IMR-90 (cell line): ENCODE measurements around the gene SLC22A12. TPM values are rescaled to one million over a fixed set of nuclear protein-coding genes. Genes with fewer than 3 reads are reported as not detected.

ENCODE experiments used
- ATAC-seq: fragments of 200-7000 bp; cut with Tn5 transposase; 2 replicates; pipeline ENCODE4 v1.9.1; 2020; ENCODE audit warnings: low read depth, mild to moderate bottlenecking, moderate library complexity
- BruUV-seq: library from RNA; stranded (reverse); fragments of 400-500 nt; replicated peaks from 2 replicates; lab custom pipeline; 2021; lab: Mats Ljungman, UMichigan
- CTCF ChIA-PET: fragments of 300-600 bp; formaldehyde crosslinking; extraction: SDS; loops from one replicate; lab custom pipeline; 2021; ENCODE audit warnings: antibody characterized with exemption; lab: Yijun Ruan, JAX
- POLR2A ChIA-PET: fragments of 300-600 bp; sonication (Branson Sonifier 250); formaldehyde crosslinking; loops from one replicate; lab custom pipeline; 2022; ENCODE audit warnings: antibody characterized with exemption; ENCODE audit not compliant: unreplicated experiment; lab: Charles Lee
- DNase-seq: peaks from one replicate; pipeline ENCODE4 v3.0.0; 2013
- H2AFZ ChIP-seq: replicated peaks from 2 replicates; pipeline ENCODE3; 2013; ENCODE audit warnings: low read length, mild to moderate bottlenecking; ENCODE audit not compliant: poor library complexity
- H2AK5ac ChIP-seq: 2 replicates; pipeline ENCODE4 v1.6.1; 2013; ENCODE audit warnings: low read depth, low read length, inconsistent platforms
- H2AK9ac ChIP-seq: replicated peaks from 2 replicates; pipeline ENCODE3; 2013; ENCODE audit warnings: mild to moderate bottlenecking, low read depth, low read length, moderate library complexity; ENCODE audit not compliant: poor library complexity
- H2BK120ac ChIP-seq: 2 replicates; pipeline ENCODE4 v1.6.1; 2013; ENCODE audit warnings: low read depth, low read length, inconsistent platforms
- H2BK15ac ChIP-seq: 3 replicates; pipeline ENCODE4 v1.6.1; 2013; ENCODE audit warnings: low read depth, low read length, inconsistent platforms
- H2BK20ac ChIP-seq: 2 replicates; pipeline ENCODE4 v1.6.1; 2013; ENCODE audit warnings: low read depth, mild to moderate bottlenecking, inconsistent platforms, low read length, moderate library complexity
- H2BK5ac ChIP-seq: 2 replicates; pipeline ENCODE4 v1.6.1; 2013; ENCODE audit warnings: mild to moderate bottlenecking, low read depth, low read length, inconsistent platforms; ENCODE audit not compliant: poor library complexity, severe bottlenecking
- H3K14ac ChIP-seq: replicated peaks from 2 replicates; pipeline ENCODE4 v1.6.1; 2013; ENCODE audit warnings: low read depth, low read length, inconsistent platforms
- H3K18ac ChIP-seq: 2 replicates; pipeline ENCODE4 v1.6.1; 2013; ENCODE audit warnings: low read depth, low read length, control low read depth
- H3K23ac ChIP-seq: 2 replicates; pipeline ENCODE4 v1.6.1; 2013; ENCODE audit warnings: low read depth, low read length, inconsistent platforms
- H3K27ac ChIP-seq: 2 replicates; pipeline ENCODE4 v1.5.1; 2013; ENCODE audit warnings: mild to moderate bottlenecking, control low read depth, low read length; ENCODE audit not compliant: insufficient read depth
- H3K27me3 ChIP-seq: 2 replicates; pipeline ENCODE4 v1.6.1; 2013; ENCODE audit warnings: low read length; ENCODE audit not compliant: control insufficient read depth, insufficient read depth
- H3K36me3 ChIP-seq: 2 replicates; pipeline ENCODE4 v1.6.1; 2013; ENCODE audit warnings: low read length, mixed read lengths; ENCODE audit not compliant: control insufficient read depth, insufficient read depth
- H3K4ac ChIP-seq: 2 replicates; pipeline ENCODE4 v1.6.1; 2013; ENCODE audit warnings: low read depth, low read length, inconsistent platforms
- H3K4me1 ChIP-seq: 2 replicates; pipeline ENCODE4 v1.6.1; 2013; ENCODE audit warnings: low read length, mixed read lengths; ENCODE audit not compliant: control insufficient read depth, insufficient read depth
- H3K4me2 ChIP-seq: 2 replicates; pipeline ENCODE4 v1.6.1; 2013; ENCODE audit warnings: low read depth, mild to moderate bottlenecking, control low read depth, low read length, moderate library complexity
- H3K4me3 ChIP-seq: 2 replicates; pipeline ENCODE4 v1.5.1; 2013; ENCODE audit warnings: low read depth, mild to moderate bottlenecking, control low read depth, low read length, moderate library complexity; ENCODE audit not compliant: insufficient read depth
- H3K56ac ChIP-seq: 2 replicates; pipeline ENCODE4 v1.6.1; 2013; ENCODE audit warnings: low read length, inconsistent platforms; ENCODE audit not compliant: insufficient read depth; ENCODE audit errors: extremely low read depth
- H3K79me1 ChIP-seq, 2 experiments: 2 replicates each; pipeline ENCODE4 v1.6.1; 2013; ENCODE audit warnings: low read length in 2 of 2, inconsistent platforms in 1 of 2, low read depth in 1 of 2
- H3K9ac ChIP-seq: 2 replicates; pipeline ENCODE4 v1.6.1; 2013; ENCODE audit warnings: low read depth, low read length, control low read depth
- H3K9me1 ChIP-seq: 2 replicates; pipeline ENCODE4 v1.6.1; 2013; ENCODE audit warnings: low read length, inconsistent platforms; ENCODE audit not compliant: insufficient read depth
- H3K9me3 ChIP-seq: 2 replicates; pipeline ENCODE4 v1.6.1; 2013; ENCODE audit warnings: low read length; ENCODE audit not compliant: control insufficient read depth, insufficient read depth
- H4K20me1 ChIP-seq: 2 replicates; pipeline ENCODE4 v1.6.1; 2013; ENCODE audit warnings: low read length, inconsistent platforms; ENCODE audit not compliant: insufficient read depth
- H4K5ac ChIP-seq: 2 replicates; pipeline ENCODE4 v1.6.1; 2013; ENCODE audit warnings: mild to moderate bottlenecking, low read depth, low read length, control low read depth
- H4K8ac ChIP-seq, 2 experiments: 2 replicates each; pipeline ENCODE4 v1.6.1; 2013; ENCODE audit warnings: low read depth in 2 of 2, low read length in 2 of 2, control low read depth in 1 of 2, inconsistent platforms in 1 of 2
- H4K91ac ChIP-seq: 2 replicates; pipeline ENCODE4 v1.6.1; 2013; ENCODE audit warnings: low read depth, low read length, inconsistent platforms; ENCODE audit not compliant: insufficient read depth
- BHLHE40 ChIP-seq: fragments of 150-350 bp; IDR thresholded peaks from 2 replicates; pipeline ENCODE4 v1.6.1; 2016; ENCODE audit warnings: mild to moderate bottlenecking, low read depth, low read length
- CEBPB ChIP-seq: IDR thresholded peaks from 2 replicates; pipeline ENCODE4 v1.6.1; 2012; ENCODE audit warnings: low read depth, low read length, improper control_type of control experiment
- CHD1 ChIP-seq: IDR thresholded peaks from 2 replicates; pipeline ENCODE4 v1.6.1; 2012; ENCODE audit warnings: low read depth, low read length, improper control_type of control experiment
- CTCF ChIP-seq: conservative IDR thresholded peaks from 2 replicates; pipeline ENCODE4 v1.5.1; 2012; ENCODE audit warnings: mild to moderate bottlenecking, low read depth, low read length, improper control_type of control experiment
- FOS ChIP-seq: fragments of 150-350 bp; IDR thresholded peaks from 2 replicates; pipeline ENCODE4 v1.6.1; 2016; ENCODE audit warnings: low read depth, low read length
- MAFK ChIP-seq: IDR thresholded peaks from 2 replicates; pipeline ENCODE4 v1.6.1; 2012; ENCODE audit warnings: low read depth, low read length, improper control_type of control experiment
- MAZ ChIP-seq: IDR thresholded peaks from 2 replicates; pipeline ENCODE4 v1.6.1; 2012; ENCODE audit warnings: low read depth, mild to moderate bottlenecking, low read length, improper control_type of control experiment, moderate library complexity, borderline replicate concordance
- MXI1 ChIP-seq: IDR thresholded peaks from 2 replicates; pipeline ENCODE4 v1.6.1; 2012; ENCODE audit warnings: low read depth, mild to moderate bottlenecking, low read length, moderate library complexity, borderline replicate concordance
- NFE2L2 ChIP-seq: fragments of 150-350 bp; IDR thresholded peaks from 2 replicates; pipeline ENCODE4 v1.6.1; 2016; ENCODE audit warnings: low read depth, mild to moderate bottlenecking, low read length
- POLR2A ChIP-seq: IDR thresholded peaks from 2 replicates; pipeline ENCODE4 v1.6.1; 2012; ENCODE audit warnings: mild to moderate bottlenecking, low read depth, low read length
- RAD21 ChIP-seq: IDR thresholded peaks from 2 replicates; pipeline ENCODE4 v1.6.1; 2012; ENCODE audit warnings: low read length, improper control_type of control experiment
- RCOR1 ChIP-seq: IDR thresholded peaks from 2 replicates; pipeline ENCODE4 v1.6.1; 2012; ENCODE audit warnings: mild to moderate bottlenecking, low read length, improper control_type of control experiment; ENCODE audit not compliant: insufficient replicate concordance
- SMC3 ChIP-seq: fragments of 150-350 bp; IDR thresholded peaks from 2 replicates; pipeline ENCODE4 v1.6.1; 2016; ENCODE audit warnings: low read depth, mild to moderate bottlenecking, antibody characterized with exemption, low read length, moderate library complexity
- USF2 ChIP-seq: fragments of 150-350 bp; IDR thresholded peaks from 2 replicates; pipeline ENCODE4 v1.6.1; 2017; ENCODE audit warnings: mild to moderate bottlenecking, antibody characterized with exemption, low read length, low read depth
- WGBS, 2 experiments: methylation state at CpG; one replicate each; pipeline versions ENCODE4 v1.1.5 to v1.1.7; 2013; ENCODE audit warnings: missing lambda C conversion rate in 2 of 2; ENCODE audit not compliant: insufficient read length in 1 of 2; ENCODE audit errors: extremely low coverage in 2 of 2; 5-methylcytosine and 5-hydroxymethylcytosine counted together
- dilution Hi-C: fragments of 300-500 bp; cut with HindIII; formaldehyde crosslinking; loops from one replicate; pipeline ENCODE4 v1.14.3; 2018; ENCODE audit warnings: low sequenced_read_pairs; ENCODE audit not compliant: unreplicated experiment
- in situ Hi-C: fragments of 300-500 bp; cut with MboI; formaldehyde crosslinking; loops from 3 replicates; pipeline ENCODE4 v1.14.3; 2019; ENCODE audit warnings: low sequenced_read_pairs, inconsistent platforms, mixed read lengths
- intact Hi-C: fragments of 100-400 bp; cut with micrococcal nuclease; formaldehyde crosslinking; loops from 2 replicates; pipeline ENCODE4 v1.10.0; 2022
- polyA plus RNA-seq, 3 experiments: library from polyadenylated mRNA; depleted of rRNA; stranded (reverse); fragments of >200 nt; gene quantifications; 2 replicates each; pipeline ENCODE4 v1.2.3, GENCODE V29; 2012; ENCODE audit warnings: low replicate concordance in 1 of 3
- total RNA-seq: library from RNA; depleted of rRNA; stranded (reverse); fragments of >200 nt; gene quantifications from 2 replicates; pipeline ENCODE4 v1.2.3, GENCODE V29; 2012

The SLC22A12 gene
- total and polyA plus RNA-seq, 2 of the 4 experiments (the other 2 are of a cell fraction): not detected

- no peaks in the 10 kb centered on the region for H3K9me3 ChIP-seq
- no peak overlapping the region for H4K5ac ChIP-seq
- no peaks in the 10 kb centered on the region for H3K79me1 ChIP-seq
- no peaks in the 10 kb centered on the region for H3K36me3 ChIP-seq
- H3K4me3 ChIP-seq: no peak overlapping the region
- H2AFZ ChIP-seq: no peak overlapping the region
- TF ChIP-seq CTCF: no peak
- TF ChIP-seq USF2: no peak
- TF ChIP-seq FOS: no peak
- TF ChIP-seq MXI1: no peak
- TF ChIP-seq SMC3: no peak
- TF ChIP-seq RAD21: no peak
- TF ChIP-seq CEBPB: no peak
- TF ChIP-seq MAZ: no peak
- no peak for TF ChIP-seq NFE2L2
- TF ChIP-seq POLR2A: no peak
- no peak for TF ChIP-seq MAFK
- no peak for TF ChIP-seq BHLHE40
- TF ChIP-seq RCOR1: no peak
- no peak for TF ChIP-seq CHD1
- no peak overlapping the region for H3K56ac ChIP-seq
- dilution Hi-C loops: no loop called here
- H3K23ac ChIP-seq: no peak overlapping the region
- H3K14ac ChIP-seq: no peak overlapping the region
- ATAC-seq (no peak), DNase-seq (no peak)
- intact Hi-C loops: no loop called here
- no peaks in the 10 kb centered on the region for H3K9me1 ChIP-seq
- no peak overlapping the region for H4K91ac ChIP-seq
- H2BK5ac ChIP-seq: no peak overlapping the region
- no peak overlapping the region for H3K4ac ChIP-seq
- no peak overlapping the region for H2AK9ac ChIP-seq
- H2BK120ac ChIP-seq: no peak overlapping the region
- H3K9ac ChIP-seq: no peak overlapping the region
- peaks cover 45% of the 10 kb centered on the region for H3K27me3 ChIP-seq
- H2BK15ac ChIP-seq: no peak overlapping the region
- no peak overlapping the region for H2BK20ac ChIP-seq
- ChIA-PET POLR2A (no interaction called here), CTCF (no interaction called here)
- no peaks in the 10 kb centered on the region for H4K20me1 ChIP-seq
- H3K18ac ChIP-seq: no peak overlapping the region
- BruUV-seq: no TSS peak
- no peak overlapping the region for H3K4me2 ChIP-seq
- no peak overlapping the region for H3K27ac ChIP-seq
- no peaks in the 10 kb centered on the region for H3K4me1 ChIP-seq
- WGBS, 2 experiments: 75% methylated on average over 2 of the region's 10 CpGs; no CpG with 5 or more reads in 1 of the 2 experiments
- H2AK5ac ChIP-seq: no peak overlapping the region
- in situ Hi-C loops: no loop called here
- no peak overlapping the region for H4K8ac ChIP-seq
These were observed 12.5 kb downstream of the SLC22A12 start for GRCh38 chr11:64603411-64604110.
